Chondrocyte (in vitro differentiated cells): Measurements from ENCODE around the gene PPFIA2. TPM values are rescaled to one million over a fixed set of nuclear protein-coding genes. Genes with fewer than 3 reads are reported as not detected.

ENCODE experiments used
- DNase-seq: peaks from one replicate; pipeline ENCODE4 v3.0.0; 2021; ENCODE audit warnings: mixed read lengths, low spot score
- H3K27ac Mint-ChIP-seq: one replicate; pipeline ENCODE4 v1.8.0; 2021; ENCODE audit warnings: mild to moderate bottlenecking, moderate library complexity, mixed read lengths; ENCODE audit not compliant: unreplicated experiment
- H3K27me3 Mint-ChIP-seq: 2 replicates; pipeline ENCODE4 v1.8.0; 2021; ENCODE audit warnings: low read depth, mixed read lengths
- H3K36me3 Mint-ChIP-seq: 2 replicates; pipeline ENCODE4 v1.8.0; 2021; ENCODE audit warnings: low read depth, mixed read lengths
- H3K4me1 Mint-ChIP-seq: 2 replicates; pipeline ENCODE4 v1.8.0; 2021; ENCODE audit warnings: low read depth, mild to moderate bottlenecking, mixed read lengths
- H3K4me3 Mint-ChIP-seq: one replicate; pipeline ENCODE4 v1.8.0; 2021; ENCODE audit warnings: mild to moderate bottlenecking, moderate library complexity, mixed read lengths; ENCODE audit not compliant: unreplicated experiment
- H3K9me3 Mint-ChIP-seq: 2 replicates; pipeline ENCODE4 v1.8.0; 2021; ENCODE audit warnings: low read depth, mixed read lengths
- total RNA-seq: library from RNA; stranded (reverse); gene quantifications from 3 replicates; pipeline ENCODE4 v1.2.1, GENCODE V29; 2021
- TF ChIP-seq, protein P1 (sequence below): fragments of 200-600 bp; sonication (generic); IDR thresholded peaks from 2 replicates; pipeline ENCODE4 v1.5.0; 2021; ENCODE audit warnings: antibody characterized with exemption, mild to moderate bottlenecking, moderate library complexity

Gene PPFIA2
- total RNA-seq, 1 donor from 2014 or later: not detected

DNA sequence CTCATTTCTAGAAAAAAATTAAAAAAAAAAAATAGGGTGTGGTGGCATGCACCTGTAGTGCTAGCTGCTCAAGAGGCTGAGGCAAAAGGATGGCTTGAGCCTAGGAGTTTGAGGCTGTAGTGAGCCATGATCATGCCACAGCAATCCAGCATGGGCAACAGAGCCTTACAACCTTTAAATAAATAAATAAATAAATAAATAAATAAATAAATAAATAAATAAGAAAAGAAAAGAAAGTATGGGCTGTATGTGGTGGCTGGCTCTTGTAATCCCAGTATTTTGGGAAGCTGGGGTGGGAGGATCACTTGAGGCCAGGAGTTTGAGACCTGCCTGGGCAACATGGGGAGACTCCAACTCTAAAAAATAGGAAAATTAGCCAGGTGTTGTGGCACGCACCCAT lies 373.0 kb downstream of the PPFIA2 start:
- H3K27me3 Mint-ChIP-seq: peaks cover 7% of the 10 kb centered on the region
- TF ChIP-seq, protein P1, sequence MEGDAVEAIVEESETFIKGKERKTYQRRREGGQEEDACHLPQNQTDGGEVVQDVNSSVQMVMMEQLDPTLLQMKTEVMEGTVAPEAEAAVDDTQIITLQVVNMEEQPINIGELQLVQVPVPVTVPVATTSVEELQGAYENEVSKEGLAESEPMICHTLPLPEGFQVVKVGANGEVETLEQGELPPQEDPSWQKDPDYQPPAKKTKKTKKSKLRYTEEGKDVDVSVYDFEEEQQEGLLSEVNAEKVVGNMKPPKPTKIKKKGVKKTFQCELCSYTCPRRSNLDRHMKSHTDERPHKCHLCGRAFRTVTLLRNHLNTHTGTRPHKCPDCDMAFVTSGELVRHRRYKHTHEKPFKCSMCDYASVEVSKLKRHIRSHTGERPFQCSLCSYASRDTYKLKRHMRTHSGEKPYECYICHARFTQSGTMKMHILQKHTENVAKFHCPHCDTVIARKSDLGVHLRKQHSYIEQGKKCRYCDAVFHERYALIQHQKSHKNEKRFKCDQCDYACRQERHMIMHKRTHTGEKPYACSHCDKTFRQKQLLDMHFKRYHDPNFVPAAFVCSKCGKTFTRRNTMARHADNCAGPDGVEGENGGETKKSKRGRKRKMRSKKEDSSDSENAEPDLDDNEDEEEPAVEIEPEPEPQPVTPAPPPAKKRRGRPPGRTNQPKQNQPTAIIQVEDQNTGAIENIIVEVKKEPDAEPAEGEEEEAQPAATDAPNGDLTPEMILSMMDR: no peak
- no peak overlapping the region for H3K27ac Mint-ChIP-seq
- H3K36me3 Mint-ChIP-seq: no peaks in the 10 kb centered on the region
- H3K4me1 Mint-ChIP-seq: no peaks in the 10 kb centered on the region
- no peak for DNase-seq
- H3K9me3 Mint-ChIP-seq: peaks cover 6% of the 10 kb centered on the region
- H3K4me3 Mint-ChIP-seq: no peak overlapping the region

DNA sequence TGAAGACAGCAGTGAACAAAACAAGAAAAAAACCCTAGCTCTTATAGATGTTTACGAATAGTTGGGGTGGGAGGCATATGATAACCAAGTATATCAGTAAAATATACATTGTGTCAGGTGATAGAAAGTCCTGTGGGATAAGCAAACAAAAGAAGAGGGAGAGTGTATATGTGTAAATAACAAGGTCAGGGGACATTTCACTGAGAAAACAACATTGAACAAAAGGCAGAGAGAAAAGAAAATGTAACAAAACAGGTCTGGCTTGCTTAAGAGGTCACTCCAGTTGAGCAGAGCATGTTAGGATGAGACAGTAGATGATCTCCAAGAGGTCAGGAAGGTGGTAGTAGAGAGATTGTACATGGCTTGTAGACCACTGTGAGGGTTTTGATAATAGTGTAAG lies 377.2 kb downstream of the PPFIA2 start:
- H3K4me1 Mint-ChIP-seq: no peaks in the 10 kb centered on the region
- no peaks in the 10 kb centered on the region for H3K9me3 Mint-ChIP-seq
- no peak overlapping the region for H3K4me3 Mint-ChIP-seq
- H3K36me3 Mint-ChIP-seq: no peaks in the 10 kb centered on the region
- no peak overlapping the region for H3K27ac Mint-ChIP-seq
- TF ChIP-seq, protein P1: no peak
- no peak for DNase-seq
- peaks cover 2% of the 10 kb centered on the region for H3K27me3 Mint-ChIP-seq

DNA sequence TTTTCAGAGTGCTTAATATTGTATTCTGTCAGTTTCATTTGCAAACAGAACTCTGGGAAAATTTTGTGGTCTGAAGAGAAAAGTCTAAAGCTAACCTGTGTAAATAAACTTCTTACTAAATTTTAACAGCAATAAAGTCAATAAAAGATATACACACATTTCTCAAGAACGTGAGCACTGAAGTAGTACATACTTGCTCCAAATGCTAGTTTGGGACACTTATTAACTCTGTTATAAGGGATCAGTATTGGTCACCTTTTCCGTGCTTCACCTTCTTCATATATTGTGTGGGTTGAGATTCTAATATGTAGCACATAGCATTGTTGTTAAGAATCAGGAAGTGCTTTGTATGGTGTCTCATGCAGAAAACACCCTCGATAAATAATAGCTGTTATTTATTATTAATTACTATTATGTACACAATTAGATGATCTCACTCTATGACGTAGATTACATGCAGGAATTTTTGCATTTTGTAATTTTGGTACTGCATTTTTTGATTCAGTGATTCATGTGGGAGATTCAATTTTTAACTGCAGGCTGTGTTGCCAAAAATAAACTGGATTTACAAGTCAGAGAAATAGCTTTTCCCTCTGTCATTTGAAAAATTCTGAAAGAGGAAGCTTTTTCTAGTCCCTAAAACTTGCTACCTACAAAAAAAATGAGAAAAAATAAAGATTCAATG lies 380.4 kb downstream of the PPFIA2 start:
- Mint-ChIP-seq H3K27ac (no peak overlapping the region), H3K4me3 (no peak overlapping the region), H3K9me3 (peaks cover 4% of the 10 kb centered on the region), H3K27me3 (no peaks in the 10 kb centered on the region), H3K4me1 (no peaks in the 10 kb centered on the region), H3K36me3 (no peaks in the 10 kb centered on the region)
- TF ChIP-seq, protein P1: no peak
- DNase-seq: no peak

DNA sequence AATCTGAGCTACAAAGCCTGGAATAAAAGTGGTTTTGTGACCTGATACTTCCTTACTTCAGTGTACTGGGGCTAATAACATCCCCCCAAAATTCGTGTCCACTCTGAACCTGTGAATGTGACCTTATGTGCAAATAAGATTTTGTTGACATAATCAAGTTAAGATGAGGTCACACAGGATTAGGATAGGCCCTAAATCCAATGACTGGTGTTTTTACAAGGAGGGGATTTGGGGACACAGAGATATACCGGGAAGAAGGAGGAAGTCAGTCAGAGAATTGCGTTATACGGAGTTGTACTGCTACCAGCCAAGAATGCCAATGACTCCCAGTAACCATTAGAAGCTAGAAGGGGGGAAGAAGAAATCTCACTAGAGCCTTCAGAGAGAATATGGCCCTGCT lies 381.4 kb downstream of the PPFIA2 start:
- H3K4me1 Mint-ChIP-seq: no peaks in the 10 kb centered on the region
- H3K36me3 Mint-ChIP-seq: no peaks in the 10 kb centered on the region
- TF ChIP-seq, protein P1: no peak
- no peaks in the 10 kb centered on the region for H3K27me3 Mint-ChIP-seq
- peaks cover 4% of the 10 kb centered on the region for H3K9me3 Mint-ChIP-seq
- no peak overlapping the region for H3K27ac Mint-ChIP-seq
- no peak for DNase-seq
- H3K4me3 Mint-ChIP-seq: no peak overlapping the region

DNA sequence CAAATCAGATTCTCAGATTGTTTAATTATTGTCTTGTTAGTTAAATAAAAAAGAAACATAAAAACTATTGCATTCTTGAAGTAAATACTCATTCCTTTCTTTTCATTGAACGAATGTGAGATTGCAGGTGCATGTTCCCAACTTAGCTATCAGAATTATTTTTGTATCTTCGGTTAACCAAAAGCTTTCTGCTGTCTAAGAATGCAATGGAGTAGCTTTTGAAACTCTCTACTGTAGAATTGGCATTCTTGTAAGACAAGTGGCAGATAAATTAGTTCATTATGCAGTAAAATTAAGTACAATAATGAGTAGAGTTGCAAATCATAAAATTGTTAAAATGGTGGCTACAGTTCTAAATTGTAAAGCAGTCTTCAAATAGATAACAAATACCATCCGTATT lies 383.2 kb downstream of the PPFIA2 start:
- no peaks in the 10 kb centered on the region for H3K27me3 Mint-ChIP-seq
- no peak overlapping the region for H3K4me3 Mint-ChIP-seq
- H3K27ac Mint-ChIP-seq: no peak overlapping the region
- no peak for DNase-seq
- H3K36me3 Mint-ChIP-seq: no peaks in the 10 kb centered on the region
- H3K9me3 Mint-ChIP-seq: peaks cover 4% of the 10 kb centered on the region
- TF ChIP-seq, protein P1: no peak
- no peaks in the 10 kb centered on the region for H3K4me1 Mint-ChIP-seq
